ENCODE data around the gene MACROH2A1.

The MACROH2A1 gene

GRCh38 chr5:135399794-135400542 lies 937 bp upstream of the MACROH2A1 start:
- Histone ChIP-seq H3K79me2 (ENCODE audit: low read length) (peaks cover 45% of the 10 kb centered on the region), H2AFZ (ENCODE audit: low read length) (peak overlapping the region; percentile 100), H3F3A (ENCODE audit: insufficient read depth, low read length) (peaks cover 13% of the 10 kb centered on the region), H3K27me3 (replicated peaks; ENCODE audit: insufficient read depth, low read length) (no peaks in the 10 kb centered on the region), H3K4me1 (ENCODE audit: low read length) (peaks cover 32% of the 10 kb centered on the region), H3K9ac (ENCODE audit: low read length) (peak overlapping the region; percentile 87), H3K9me2 (replicated peaks; ENCODE audit: insufficient read depth, low read length) (no peaks in the 10 kb centered on the region), H3K4me3 (ENCODE audit: low read length) (peak overlapping the region; percentile 99), H3K27ac (ENCODE audit: low read length) (no peak overlapping the region; the same call in 1 of the 2 replicates), H3K4me2 (ENCODE audit: low read depth, low read length) (peak overlapping the region; percentile 96), H3K36me3 (replicated peaks; ENCODE audit: insufficient read depth, low read length) (no peaks in the 10 kb centered on the region; the same call in 1 of the 2 replicates), H3K9me3 (replicated peaks; ENCODE audit: insufficient read depth, low read length) (no peaks in the 10 kb centered on the region), H4K20me1 (ENCODE audit: insufficient read depth, low read length) (peaks cover 30% of the 10 kb centered on the region)
- DNase-seq: no peak
- no peak for TF ChIP-seq EZH2phosphoT487 (IDR thresholded peaks at IDR 0.05; ENCODE audit: low read length)
- TF ChIP-seq EZH2 (optimal IDR thresholded peaks at IDR 0.05; ENCODE audit: low read depth, low read length): no peak
- TF ChIP-seq CTCF (IDR thresholded peaks at IDR 0.05; ENCODE audit: low read length): no peak

GRCh38 chr5:135398160-135398854 lies 724 bp downstream of the MACROH2A1 start:
- DNase-seq: peak; percentile 79

GRCh38 chr5:135397084-135397483 lies 1.9 kb downstream of the MACROH2A1 start:
- Histone ChIP-seq H3K36me3 (replicated peaks; ENCODE audit: insufficient read depth, low read length) (peaks cover 7% of the 10 kb centered on the region), H3K9me2 (replicated peaks; ENCODE audit: insufficient read depth, low read length) (no peaks in the 10 kb centered on the region), H3K9ac (ENCODE audit: low read length) (peak overlapping the region; percentile 99; the same call in 1 of the 2 replicates), H2AFZ (ENCODE audit: low read length) (no peak overlapping the region), H3K9me3 (replicated peaks; ENCODE audit: insufficient read depth, low read length) (no peaks in the 10 kb centered on the region), H3K27ac (ENCODE audit: low read length) (no peak overlapping the region), H3K79me2 (ENCODE audit: low read length) (peaks cover 73% of the 10 kb centered on the region), H3K27me3 (replicated peaks; ENCODE audit: insufficient read depth, low read length) (no peaks in the 10 kb centered on the region), H4K20me1 (ENCODE audit: insufficient read depth, low read length) (peaks cover 59% of the 10 kb centered on the region), H3K4me2 (ENCODE audit: low read depth, low read length) (peak overlapping the region; percentile 98; the same call in 1 of the 2 replicates), H3K4me1 (ENCODE audit: low read length) (peaks cover 59% of the 10 kb centered on the region), H3K4me3 (ENCODE audit: low read length) (0 out of 2 replicates have a peak overlapping the region, but pooled peaks have one; percentile 99), H3F3A (ENCODE audit: insufficient read depth, low read length) (peaks cover 13% of the 10 kb centered on the region)
- TF ChIP-seq EZH2phosphoT487 (IDR thresholded peaks at IDR 0.05; ENCODE audit: low read length): no peak
- DNase-seq: no peak

More at GRCh38 chr5:135398160-135398854, 724 bp downstream of the MACROH2A1 start:
- Histone ChIP-seq H3F3A (ENCODE audit: insufficient read depth, low read length) (peaks cover 13% of the 10 kb centered on the region), H3K4me2 (ENCODE audit: low read depth, low read length) (peak overlapping the region; percentile 98), H3K27ac (ENCODE audit: low read length) (peak overlapping the region; percentile 93), H4K20me1 (ENCODE audit: insufficient read depth, low read length) (peaks cover 47% of the 10 kb centered on the region), H3K79me2 (ENCODE audit: low read length) (peaks cover 61% of the 10 kb centered on the region), H3K4me3 (ENCODE audit: low read length) (peak overlapping the region; percentile 99), H3K27me3 (replicated peaks; ENCODE audit: insufficient read depth, low read length) (no peaks in the 10 kb centered on the region), H3K9me3 (replicated peaks; ENCODE audit: insufficient read depth, low read length) (no peaks in the 10 kb centered on the region), H3K4me1 (ENCODE audit: low read length) (peaks cover 47% of the 10 kb centered on the region), H3K9me2 (replicated peaks; ENCODE audit: insufficient read depth, low read length) (no peaks in the 10 kb centered on the region), H2AFZ (ENCODE audit: low read length) (peak overlapping the region; percentile 61; the same call in 1 of the 2 replicates), H3K9ac (ENCODE audit: low read length) (peak overlapping the region; percentile 99), H3K36me3 (replicated peaks; ENCODE audit: insufficient read depth, low read length) (no peaks in the 10 kb centered on the region; the same call in 1 of the 2 replicates)
- TF ChIP-seq EZH2phosphoT487 (IDR thresholded peaks at IDR 0.05; ENCODE audit: low read length) (no peak), EZH2 (optimal IDR thresholded peaks at IDR 0.05; ENCODE audit: low read depth, low read length) (no peak), CTCF (IDR thresholded peaks at IDR 0.05; ENCODE audit: low read length) (no peak)
